ENCODE results near the gene AP1S2. TPM values are rescaled to one million over a fixed set of nuclear protein-coding genes. Genes with fewer than 3 reads are reported as not detected.

AP1S2 gene
- total and polyA plus RNA-seq, 7 donors, result 80.0 to 162 (median 116) TPM

GRCh38 chrX:15870310-15870709 lies 15.7 kb upstream of the AP1S2 start:
- TF ChIP-seq, protein P1, sequence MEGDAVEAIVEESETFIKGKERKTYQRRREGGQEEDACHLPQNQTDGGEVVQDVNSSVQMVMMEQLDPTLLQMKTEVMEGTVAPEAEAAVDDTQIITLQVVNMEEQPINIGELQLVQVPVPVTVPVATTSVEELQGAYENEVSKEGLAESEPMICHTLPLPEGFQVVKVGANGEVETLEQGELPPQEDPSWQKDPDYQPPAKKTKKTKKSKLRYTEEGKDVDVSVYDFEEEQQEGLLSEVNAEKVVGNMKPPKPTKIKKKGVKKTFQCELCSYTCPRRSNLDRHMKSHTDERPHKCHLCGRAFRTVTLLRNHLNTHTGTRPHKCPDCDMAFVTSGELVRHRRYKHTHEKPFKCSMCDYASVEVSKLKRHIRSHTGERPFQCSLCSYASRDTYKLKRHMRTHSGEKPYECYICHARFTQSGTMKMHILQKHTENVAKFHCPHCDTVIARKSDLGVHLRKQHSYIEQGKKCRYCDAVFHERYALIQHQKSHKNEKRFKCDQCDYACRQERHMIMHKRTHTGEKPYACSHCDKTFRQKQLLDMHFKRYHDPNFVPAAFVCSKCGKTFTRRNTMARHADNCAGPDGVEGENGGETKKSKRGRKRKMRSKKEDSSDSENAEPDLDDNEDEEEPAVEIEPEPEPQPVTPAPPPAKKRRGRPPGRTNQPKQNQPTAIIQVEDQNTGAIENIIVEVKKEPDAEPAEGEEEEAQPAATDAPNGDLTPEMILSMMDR (IDR thresholded peaks at IDR 0.05), result no peak
- Histone ChIP-seq H3K27ac (no peak overlapping the region), H3K36me3 (ENCODE audit: insufficient read depth in 1 of 2, low read depth in 1 of 2) (no peaks in the 10 kb centered on the region), H3K4me3 (no peak overlapping the region), H3K27me3 (ENCODE audit: insufficient read depth in 3 of 3, low read length in 2 of 3) (peaks cover 0 to 34% (median 0%) of the 10 kb centered on the region in 3 donors), H3K4me1 (no peaks in the 10 kb centered on the region), H3K9me3 (no peaks in the 10 kb centered on the region)
- WGBS, 3 donors, result 82 to 91% (median 84%) methylated on average over 4 of the region's 4 CpGs
- intact Hi-C loops (cut with DNase I), result no loop called here
- no peak for ATAC-seq
- DNase-seq, result no peak

GRCh38 chrX:15869695-15870094 lies 15.1 kb upstream of the AP1S2 start:
- ATAC-seq (no peak), DNase-seq (no peak)
- Histone ChIP-seq H3K9me3 (no peaks in the 10 kb centered on the region), H3K4me3 (no peak overlapping the region), H3K27ac (no peak overlapping the region), H3K36me3 (ENCODE audit: insufficient read depth in 1 of 2, low read depth in 1 of 2) (no peaks in the 10 kb centered on the region), H3K27me3 (ENCODE audit: insufficient read depth in 3 of 3, low read length in 2 of 3) (peaks cover 0 to 34% (median 0%) of the 10 kb centered on the region in 3 donors), H3K4me1 (no peaks in the 10 kb centered on the region)
- TF ChIP-seq, protein P1 (IDR thresholded peaks at IDR 0.05), result no peak
- intact Hi-C loops (cut with DNase I), result no loop called here
- WGBS, 3 donors, result 97 to 98% (median 97%) methylated on average over 4 of the region's 4 CpGs

DNA sequence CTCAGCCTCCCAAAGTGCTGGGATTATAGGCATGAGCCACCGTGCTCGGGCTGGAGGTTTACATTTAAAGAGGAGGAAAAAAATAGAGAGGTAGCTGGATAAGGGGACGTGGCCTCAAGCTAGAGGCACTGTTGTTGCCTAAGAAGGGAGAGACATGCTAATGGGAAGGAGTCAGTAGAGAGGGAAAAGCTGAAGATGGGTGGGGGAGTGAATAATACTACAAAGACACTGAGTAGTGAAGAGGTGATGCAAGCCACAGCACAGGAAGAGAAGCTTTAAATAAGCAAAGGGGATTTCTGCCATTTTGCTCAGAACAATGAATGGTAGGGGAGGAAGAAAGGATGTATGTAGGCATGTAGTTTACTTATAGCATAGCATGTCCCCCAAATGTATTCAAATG lies 11.5 kb upstream of the AP1S2 start:
- H3K36me3 ChIP-seq (ENCODE audit: insufficient read depth in 1 of 2, low read depth in 1 of 2), result no peaks in the 10 kb centered on the region
- 73 to 93% (median 88%) methylated on average over 3 of the region's 3 CpGs for WGBS, 3 donors
- H3K4me3 ChIP-seq, result no peak overlapping the region
- no peak overlapping the region for H3K27ac ChIP-seq
- peaks cover 9% of the 10 kb centered on the region for H3K4me1 ChIP-seq
- TF ChIP-seq, protein P1 (IDR thresholded peaks at IDR 0.05), result no peak
- no peaks in the 10 kb centered on the region for H3K9me3 ChIP-seq
- ATAC-seq (no peak), DNase-seq (no peak)
- intact Hi-C loops (cut with DNase I), result no loop called here
- peaks cover 0 to 28% (median 0%) of the 10 kb centered on the region in 3 donors for H3K27me3 ChIP-seq (ENCODE audit: insufficient read depth in 3 of 3, low read length in 2 of 3)

DNA sequence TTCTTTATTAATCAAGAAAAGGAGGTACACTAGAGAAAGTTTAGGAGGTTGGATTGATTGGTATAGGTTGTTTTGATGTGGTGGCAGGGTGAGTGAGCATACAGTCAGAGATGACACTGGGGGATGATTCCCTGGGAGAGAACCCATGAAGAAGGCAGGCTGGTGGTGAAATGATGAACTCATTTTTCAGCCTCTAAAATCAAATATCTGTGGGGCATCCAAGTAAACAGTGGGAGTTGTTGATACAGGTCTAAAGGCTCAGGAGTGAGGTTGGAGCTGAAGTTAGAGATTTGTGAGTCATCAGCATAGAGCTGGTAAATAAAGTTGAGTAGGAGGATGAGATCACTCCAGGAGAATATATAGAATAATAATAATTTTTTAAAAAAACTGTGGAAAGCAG lies 10.0 kb upstream of the AP1S2 start:
- Histone ChIP-seq H3K9me3 (no peaks in the 10 kb centered on the region), H3K4me3 (no peak overlapping the region), H3K27ac (peak overlapping the region; percentile 69), H3K36me3 (ENCODE audit: insufficient read depth in 1 of 2, low read depth in 1 of 2) (no peaks in the 10 kb centered on the region), H3K27me3 (ENCODE audit: insufficient read depth in 3 of 3, low read length in 2 of 3) (peaks cover 0 to 23% (median 0%) of the 10 kb centered on the region in 3 donors), H3K4me1 (peaks cover 9% of the 10 kb centered on the region)
- TF ChIP-seq, protein P1 (IDR thresholded peaks at IDR 0.05), result no peak
- ATAC-seq, result peak in 2 of 4 donors; percentile 33 to 56
- no peak for DNase-seq
- intact Hi-C loops (cut with DNase I), result no loop called here

GRCh38 chrX:15864023-15864422 lies 9.4 kb upstream of the AP1S2 start:
- DNase-seq (no peak), ATAC-seq (peak; percentile 76 to 90 (median 84))
- H3K27me3 ChIP-seq (ENCODE audit: insufficient read depth in 3 of 3, low read length in 2 of 3), result peaks cover 0 to 19% (median 0%) of the 10 kb centered on the region in 3 donors
- peaks cover 9% of the 10 kb centered on the region for H3K4me1 ChIP-seq
- H3K9me3 ChIP-seq, result no peaks in the 10 kb centered on the region
- H3K27ac ChIP-seq, result peak overlapping the region; percentile 69
- TF ChIP-seq, protein P1 (IDR thresholded peaks at IDR 0.05), result no peak
- H3K4me3 ChIP-seq, result no peak overlapping the region
- intact Hi-C loops (cut with DNase I), result no loop called here
- H3K36me3 ChIP-seq (ENCODE audit: insufficient read depth in 1 of 2, low read depth in 1 of 2), result no peaks in the 10 kb centered on the region
- 24 to 52% (median 46%) methylated on average over 3 of the region's 3 CpGs for WGBS, 3 donors
